GM18508 (cell line): ENCODE measurements around the gene USP32.
A peak's percentile ranks its signal among the peaks of the same experiment; 100 is the strongest.
"Not testable (repeated sequence)": the region's sequence is repeated elsewhere in the genome, so short reads cannot be mapped to it uniquely, and the experiment has no call there.

Experiments
- ATAC-seq: cut with Tn5 transposase; IDR thresholded peaks from one replicate; pipeline ENCODE4 v1.9.1; 2021; ENCODE audit warnings: moderate number of reproducible peaks; ENCODE audit not compliant: insufficient read depth, unreplicated experiment

The USP32 gene

GRCh38 chr17:60392042-60392844 is at the start of gene USP32:
TSS of gene USP32 (minus strand) at chr17:60392133. CDS start at chr17:60391939, 194 bp downstream.
- peak; percentile 42 for ATAC-seq

GRCh38 chr17:60439501-60439900 is 47.6 kb upstream of the USP32 start:
- no peak for ATAC-seq

GRCh38 chr17:60436676-60437075 is 44.7 kb upstream of the USP32 start:
- ATAC-seq = no peak

- no peak for ATAC-seq
Observed at GRCh38 chr17:60435244-60436167, 43.6 kb upstream of the USP32 start.

GRCh38 chr17:60433021-60433997 is 41.4 kb upstream of the USP32 start:
- ATAC-seq = not testable (repeated sequence)

- ATAC-seq = not testable (repeated sequence)
Observed at GRCh38 chr17:60430561-60430960, 38.6 kb upstream of the USP32 start.

GRCh38 chr17:60428491-60428890 is 36.6 kb upstream of the USP32 start:
- ATAC-seq = not testable (repeated sequence)

- ATAC-seq = no peak
Observed at GRCh38 chr17:60426596-60426995, 34.7 kb upstream of the USP32 start.

- ATAC-seq = no peak
Observed at GRCh38 chr17:60425626-60426025, 33.7 kb upstream of the USP32 start.

- no peak for ATAC-seq
Observed at GRCh38 chr17:60423865-60424264, 31.9 kb upstream of the USP32 start.

GRCh38 chr17:60422162-60422665 is 30.3 kb upstream of the USP32 start, which contains the start of gene CHCT1:
TSS of gene CHCT1 (plus strand) at chr17:60422489. CDS start at chr17:60422593, 104 bp downstream.
- ATAC-seq = no peak

- ATAC-seq = peak; percentile 55
Observed at GRCh38 chr17:60421273-60422161, 29.6 kb upstream of the USP32 start.

GRCh38 chr17:60419875-60420274 is 27.9 kb upstream of the USP32 start:
- ATAC-seq = not testable (repeated sequence)

GRCh38 chr17:60419003-60419402 is 27.1 kb upstream of the USP32 start:
- not testable (repeated sequence) for ATAC-seq

- no peak for ATAC-seq
Observed at GRCh38 chr17:60416368-60416925, 24.5 kb upstream of the USP32 start.

GRCh38 chr17:60415146-60415545 is 23.2 kb upstream of the USP32 start:
- ATAC-seq = no peak

- no peak for ATAC-seq
Observed at GRCh38 chr17:60412701-60413100, 20.8 kb upstream of the USP32 start.

- no peak for ATAC-seq
Observed at GRCh38 chr17:60410001-60410400, 18.1 kb upstream of the USP32 start.
